Measurements from ENCODE around the gene TSPAN18. TPM values are rescaled to one million over a fixed set of nuclear protein-coding genes. Genes with fewer than 3 reads are reported as not detected.

The TSPAN18 gene
- total and polyA plus RNA-seq, 2 of the 4 experiments (the other 2 are of a cell fraction), result 0.36 to 1.1 TPM

DNA sequence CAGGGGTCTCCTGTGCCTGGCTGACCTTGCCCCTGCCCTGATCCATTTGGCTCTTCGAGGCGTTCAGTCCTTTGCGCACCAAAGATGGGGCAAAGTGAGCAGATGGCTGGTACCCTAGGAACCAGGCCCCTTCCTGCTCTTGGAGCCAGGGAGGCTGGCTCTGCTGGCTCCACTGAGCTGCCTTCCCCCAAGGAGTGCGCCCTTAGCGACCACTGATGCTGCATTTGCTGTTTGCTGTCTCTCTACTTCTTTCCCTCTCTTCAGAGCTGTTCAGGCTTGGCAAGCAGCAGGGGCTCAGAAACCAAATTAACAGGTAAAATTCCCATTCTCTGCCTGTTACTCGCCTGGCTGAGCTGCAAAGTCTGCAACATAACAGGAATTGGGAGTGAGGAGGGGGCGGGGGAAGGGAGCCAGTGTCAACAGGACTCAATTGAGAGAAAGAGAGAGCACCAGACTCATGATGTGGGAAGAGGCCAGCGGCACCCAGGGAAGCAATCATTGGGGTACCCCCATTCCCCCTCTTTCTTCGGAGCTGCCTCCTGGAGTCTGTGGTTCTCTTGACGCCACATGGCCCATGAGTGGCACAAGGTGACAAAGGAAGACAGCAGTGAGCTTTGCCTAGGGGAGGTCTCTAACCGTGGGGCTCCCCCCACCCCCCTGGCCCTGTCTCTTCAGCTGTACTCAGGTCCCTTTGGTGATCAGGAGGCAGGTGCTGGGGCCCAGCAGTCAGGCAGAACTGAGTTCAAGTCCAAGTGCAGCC lies 121.6 kb downstream of the TSPAN18 start (continued):
- TF ChIP-seq CEBPB (IDR thresholded peaks at IDR 0.05; ENCODE audit: low read depth, low read length), result no peak

GRCh38 chr11:44848963-44849350 lies 122.2 kb downstream of the TSPAN18 start:
- Histone ChIP-seq H2AK5ac (ENCODE audit: low read depth, low read length) (0 out of 2 replicates have a peak overlapping the region, but pooled peaks have one; percentile 13), H3K79me1 (ENCODE audit: low read depth in 1 of 2, low read length in 2 of 2) (no peaks in the 10 kb centered on the region), H2BK5ac (ENCODE audit: low read depth, low read length, poor library complexity, severe bottlenecking) (no peak overlapping the region), H3K18ac (ENCODE audit: low read depth, low read length) (no peak overlapping the region), H4K91ac (ENCODE audit: insufficient read depth, low read depth, low read length) (no peak overlapping the region), H3K4me2 (ENCODE audit: low read depth, low read length) (no peak overlapping the region), H3K56ac (ENCODE audit: extremely low read depth, insufficient read depth, low read length) (no peak overlapping the region), H3K9me1 (ENCODE audit: insufficient read depth, low read length) (no peaks in the 10 kb centered on the region; the same call in 1 of the 2 replicates), H3K36me3 (ENCODE audit: control insufficient read depth, insufficient read depth, low read length) (no peaks in the 10 kb centered on the region), H3K27ac (ENCODE audit: insufficient read depth, low read length) (no peak overlapping the region), H3K9ac (ENCODE audit: low read depth, low read length) (no peak overlapping the region), H2AFZ (replicated peaks; ENCODE audit: low read length, poor library complexity) (no peak overlapping the region), H4K8ac (ENCODE audit: low read depth in 2 of 2, low read length in 2 of 2) (no peak overlapping the region), H3K23ac (ENCODE audit: low read depth, low read length) (no peak overlapping the region), H3K4me1 (ENCODE audit: control insufficient read depth, insufficient read depth, low read length) (0 out of 2 replicates have a peak, but pooled peaks cover 1% of the 10 kb centered on the region), H2BK15ac (ENCODE audit: low read depth, low read length) (no peak overlapping the region), H3K4ac (ENCODE audit: low read depth, low read length) (no peak overlapping the region), H3K27me3 (ENCODE audit: control insufficient read depth, insufficient read depth, low read length) (peaks cover 11% of the 10 kb centered on the region), H2BK20ac (ENCODE audit: low read depth, low read length) (no peak overlapping the region), H3K9me3 (ENCODE audit: control insufficient read depth, insufficient read depth, low read length) (0 out of 2 replicates have a peak, but pooled peaks cover 3% of the 10 kb centered on the region), H2BK120ac (ENCODE audit: low read depth, low read length) (no peak overlapping the region), H3K14ac (replicated peaks; ENCODE audit: low read depth, low read length) (no peak overlapping the region), H4K5ac (ENCODE audit: low read depth, low read length) (no peak overlapping the region), H4K20me1 (ENCODE audit: insufficient read depth, low read length) (no peaks in the 10 kb centered on the region), H3K4me3 (ENCODE audit: insufficient read depth, low read depth, low read length) (no peak overlapping the region), H2AK9ac (replicated peaks; ENCODE audit: low read depth, low read length, poor library complexity) (no peak overlapping the region)
- ATAC-seq (ENCODE audit: low read depth), result no peak
- ChIA-PET CTCF (no interaction called here), POLR2A (ENCODE audit: unreplicated experiment) (no interaction called here)
- intact Hi-C loops (cut with micrococcal nuclease), result no loop called here
- dilution Hi-C loops (cut with HindIII; ENCODE audit: low sequenced_read_pairs, unreplicated experiment), result no loop called here
- in situ Hi-C loops (cut with MboI; ENCODE audit: low sequenced_read_pairs), result no loop called here
- no TSS peak for BruUV-seq (replicated peaks)
- DNase-seq, result no peak
- WGBS, 2 experiments (ENCODE audit: extremely low coverage in 2 of 2, insufficient read length in 1 of 2), result 90% methylated on average over 2 of the region's 4 CpGs; no CpG with 5 or more reads in 1 of the 2 experiments
- TF ChIP-seq CHD1 (IDR thresholded peaks at IDR 0.05; ENCODE audit: low read depth, low read length), result no peak
- no peak for TF ChIP-seq RFX5 (IDR thresholded peaks at IDR 0.05; ENCODE audit: low read depth, low read length)
- TF ChIP-seq MAZ (IDR thresholded peaks at IDR 0.05; ENCODE audit: borderline replicate concordance, low read depth, low read length), result no peak
- no peak for TF ChIP-seq FOS (IDR thresholded peaks at IDR 0.05; ENCODE audit: low read depth, low read length)
- no peak for TF ChIP-seq RCOR1 (IDR thresholded peaks at IDR 0.05; ENCODE audit: insufficient replicate concordance, low read length)

Measured in IMR-90 (cell line).